Measurements from ENCODE around the gene ADARB2. TPM values are rescaled to one million over a fixed set of nuclear protein-coding genes. Genes with fewer than 3 reads are reported as not detected.

Gene ADARB2
- polyA plus RNA-seq, 1 of the 3 experiments (the other 2 are of a cell fraction): not detected

DNA sequence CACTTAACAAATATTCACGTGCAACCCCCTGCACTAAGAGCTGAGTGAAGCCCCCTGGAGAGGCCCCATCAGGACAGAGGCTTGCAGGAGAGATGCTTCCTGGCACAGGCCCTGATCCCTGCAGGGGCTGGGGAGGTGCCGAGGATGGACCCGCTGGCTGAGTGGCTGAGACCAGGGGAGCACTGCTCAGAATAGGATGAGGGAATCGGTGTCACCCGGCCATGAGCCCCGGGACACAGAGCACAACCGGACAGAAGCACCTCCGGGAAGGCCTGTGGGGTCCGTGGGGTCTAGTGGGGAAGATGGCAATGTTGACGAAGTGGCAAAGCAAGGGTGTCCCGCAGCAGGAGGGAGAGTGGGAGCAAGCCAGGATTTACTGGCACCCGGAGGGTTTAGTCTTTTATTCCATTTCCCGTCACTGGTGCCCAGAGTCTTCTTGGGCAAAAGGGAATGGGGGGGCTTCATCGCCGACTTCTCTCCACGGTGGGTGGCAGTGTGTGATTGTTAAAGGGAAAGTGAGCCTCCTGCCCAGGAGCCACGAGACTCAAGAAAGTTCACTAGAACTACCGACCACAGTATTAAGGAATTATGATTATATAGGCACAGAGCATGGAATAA, 140.7 kb downstream of the ADARB2 start (continued):
- no peak for TF ChIP-seq RCOR1 (IDR thresholded peaks at IDR 0.05; ENCODE audit: low read length)
- TF ChIP-seq MEF2A (IDR thresholded peaks at IDR 0.05; ENCODE audit: borderline replicate concordance, low read depth): no peak
- no peak for TF ChIP-seq PBX3 (IDR thresholded peaks at IDR 0.05)
- TF ChIP-seq MXI1 (IDR thresholded peaks at IDR 0.05; ENCODE audit: low read depth, low read length): no peak
- no peak for TF ChIP-seq JUND (IDR thresholded peaks at IDR 0.05)

GRCh38 chr10:1595726-1596125, 141.6 kb downstream of the ADARB2 start:
- Histone ChIP-seq H3K4me3 (ENCODE audit: low read depth in 2 of 2, low read length in 1 of 2) (no peak overlapping the region), H3K9ac (no peak overlapping the region), H3F3A (replicated peaks; ENCODE audit: insufficient read depth) (no peaks in the 10 kb centered on the region), H3K9me2 (no peaks in the 10 kb centered on the region), H3K36me3 (replicated peaks in 1 of 2; ENCODE audit: control insufficient read depth in 1 of 2, insufficient read depth in 2 of 2, low read length in 1 of 2) (no peaks in the 10 kb centered on the region), H3K27ac (ENCODE audit: low read depth in 2 of 2, low read length in 1 of 2) (no peak overlapping the region), H3K9me3 (no peaks in the 10 kb centered on the region), H2AFZ (ENCODE audit: low read depth) (no peak overlapping the region), H4K20me1 (ENCODE audit: insufficient read depth) (no peaks in the 10 kb centered on the region), H3K4me1 (ENCODE audit: control insufficient read depth in 1 of 2, insufficient read depth in 2 of 2, low read depth in 1 of 2, low read length in 1 of 2) (no peaks in the 10 kb centered on the region; a peak in 1 of 4 replicates), H3K4me2 (no peak overlapping the region), H3K79me2 (ENCODE audit: insufficient read depth) (no peaks in the 10 kb centered on the region), H3K27me3 (ENCODE audit: insufficient read depth) (no peaks in the 10 kb centered on the region)
- TF ChIP-seq RFX5 (IDR thresholded peaks at IDR 0.05; ENCODE audit: low read length): no peak
- no peak for TF ChIP-seq MEF2A (IDR thresholded peaks at IDR 0.05; ENCODE audit: borderline replicate concordance, low read depth)
- no peak for TF ChIP-seq FOXM1 (IDR thresholded peaks at IDR 0.05; ENCODE audit: low read depth)
- no peak for TF ChIP-seq CHD2 (IDR thresholded peaks at IDR 0.05; ENCODE audit: low read length, partially characterized antibody)
- no peak for TF ChIP-seq GABPA (IDR thresholded peaks at IDR 0.05; ENCODE audit: low read depth)
- TF ChIP-seq YY1 (IDR thresholded peaks at IDR 0.05; ENCODE audit: low read depth): no peak
- no peak for TF ChIP-seq POLR2AphosphoS5 (IDR thresholded peaks at IDR 0.05; ENCODE audit: low read depth, low read length)
- TF ChIP-seq EZH2phosphoT487 (IDR thresholded peaks at IDR 0.05; ENCODE audit: borderline replicate concordance, low read depth): no peak
- TF ChIP-seq, protein P1, sequence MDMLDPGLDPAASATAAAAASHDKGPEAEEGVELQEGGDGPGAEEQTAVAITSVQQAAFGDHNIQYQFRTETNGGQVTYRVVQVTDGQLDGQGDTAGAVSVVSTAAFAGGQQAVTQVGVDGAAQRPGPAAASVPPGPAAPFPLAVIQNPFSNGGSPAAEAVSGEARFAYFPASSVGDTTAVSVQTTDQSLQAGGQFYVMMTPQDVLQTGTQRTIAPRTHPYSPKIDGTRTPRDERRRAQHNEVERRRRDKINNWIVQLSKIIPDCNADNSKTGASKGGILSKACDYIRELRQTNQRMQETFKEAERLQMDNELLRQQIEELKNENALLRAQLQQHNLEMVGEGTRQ (IDR thresholded peaks at IDR 0.05; ENCODE audit: borderline replicate concordance, low read depth, low read length): no peak
- TF ChIP-seq EP300 (IDR thresholded peaks at IDR 0.05; ENCODE audit: borderline replicate concordance in 1 of 2, low read depth in 1 of 2, low read length in 1 of 2): no peak
- no peak for TF ChIP-seq MXI1 (IDR thresholded peaks at IDR 0.05; ENCODE audit: low read depth, low read length)
- no peak for TF ChIP-seq FOSL2 (IDR thresholded peaks at IDR 0.05; ENCODE audit: borderline replicate concordance, low read depth)
- no peak for TF ChIP-seq IRF3 (IDR thresholded peaks at IDR 0.05; ENCODE audit: low read depth, low read length)
- no peak for TF ChIP-seq TCF12 (IDR thresholded peaks at IDR 0.05)
- TF ChIP-seq USF1 (IDR thresholded peaks at IDR 0.05; ENCODE audit: borderline replicate concordance, low read depth): no peak
- TF ChIP-seq ELF1 (IDR thresholded peaks at IDR 0.05): no peak
- no peak for TF ChIP-seq RAD21 (IDR thresholded peaks at IDR 0.05; ENCODE audit: low read length)
- no peak for TF ChIP-seq JUND (IDR thresholded peaks at IDR 0.05)
- no peak for TF ChIP-seq PBX3 (IDR thresholded peaks at IDR 0.05)
- WGBS (ENCODE audit: low lambda C conversion rate): 38% methylated on average over 4 of the region's 5 CpGs
- DNase-seq: no peak
- POLR2A ChIA-PET: no interaction called here
- CTCF ChIA-PET: no interaction called here
